IPS-18a (cell line): ENCODE results near the gene RCOR1.

Source experiments
- H3K27ac ChIP-seq: one replicate; pipeline ENCODE4 v1.5.1; 2013; ENCODE audit warnings: low read length
- H3K27me3 ChIP-seq: one replicate; pipeline ENCODE4 v1.6.1; 2013; ENCODE audit warnings: mild to moderate bottlenecking, low read length; ENCODE audit not compliant: control insufficient read depth, insufficient read depth
- H3K36me3 ChIP-seq: one replicate; pipeline ENCODE4 v1.6.1; 2013; ENCODE audit warnings: low read depth, low read length; ENCODE audit not compliant: control insufficient read depth
- H3K4me1 ChIP-seq: one replicate; pipeline ENCODE4 v1.6.1; 2013; ENCODE audit warnings: low read depth, low read length; ENCODE audit not compliant: control insufficient read depth
- H3K4me3 ChIP-seq: one replicate; pipeline ENCODE4 v1.5.1; 2013; ENCODE audit warnings: low read length
- H3K9ac ChIP-seq: one replicate; pipeline ENCODE4 v1.6.1; 2013; ENCODE audit warnings: mild to moderate bottlenecking, low read length, moderate library complexity
- H3K9me3 ChIP-seq: one replicate; pipeline ENCODE4 v1.6.1; 2013; ENCODE audit warnings: low read depth, low read length; ENCODE audit not compliant: control insufficient read depth

RCOR1 gene

GRCh38 chr14:102588821-102589220 is 3.6 kb upstream of the RCOR1 start:
- Histone ChIP-seq H3K9ac (no peak overlapping the region), H3K27me3 (no peaks in the 10 kb centered on the region), H3K27ac (no peak overlapping the region), H3K4me3 (no peak overlapping the region), H3K4me1 (peaks cover 17% of the 10 kb centered on the region), H3K36me3 (no peaks in the 10 kb centered on the region), H3K9me3 (no peaks in the 10 kb centered on the region)

GRCh38 chr14:102589761-102590290 is 2.6 kb upstream of the RCOR1 start:
- no peak overlapping the region for H3K4me3 ChIP-seq
- H3K27me3 ChIP-seq: no peaks in the 10 kb centered on the region
- no peak overlapping the region for H3K27ac ChIP-seq
- H3K4me1 ChIP-seq: peaks cover 26% of the 10 kb centered on the region
- H3K9ac ChIP-seq: no peak overlapping the region
- H3K36me3 ChIP-seq: no peaks in the 10 kb centered on the region
- H3K9me3 ChIP-seq: no peaks in the 10 kb centered on the region

GRCh38 chr14:102590667-102591099 is 1.8 kb upstream of the RCOR1 start:
- Histone ChIP-seq H3K4me3 (peak overlapping the region; percentile 73), H3K27me3 (no peaks in the 10 kb centered on the region), H3K9ac (peak overlapping the region; percentile 87), H3K36me3 (no peaks in the 10 kb centered on the region), H3K9me3 (no peaks in the 10 kb centered on the region), H3K27ac (no peak overlapping the region), H3K4me1 (peaks cover 21% of the 10 kb centered on the region)

- Histone ChIP-seq H3K9ac (peak overlapping the region; percentile 87), H3K9me3 (no peaks in the 10 kb centered on the region), H3K36me3 (no peaks in the 10 kb centered on the region), H3K4me1 (peaks cover 21% of the 10 kb centered on the region), H3K4me3 (peak overlapping the region; percentile 73), H3K27ac (no peak overlapping the region), H3K27me3 (no peaks in the 10 kb centered on the region)
Measured at GRCh38 chr14:102591372-102591943, 991 bp upstream of the RCOR1 start.

GRCh38 chr14:102592763-102593060 is 263 bp downstream of the RCOR1 start:
- Histone ChIP-seq H3K4me1 (peaks cover 21% of the 10 kb centered on the region), H3K27ac (no peak overlapping the region), H3K9me3 (no peaks in the 10 kb centered on the region), H3K36me3 (no peaks in the 10 kb centered on the region), H3K9ac (no peak overlapping the region), H3K27me3 (no peaks in the 10 kb centered on the region), H3K4me3 (peak overlapping the region; percentile 70)

GRCh38 chr14:102593061-102593824 is 794 bp downstream of the RCOR1 start:
- Histone ChIP-seq H3K9ac (peak overlapping the region; percentile 56), H3K36me3 (no peaks in the 10 kb centered on the region), H3K4me3 (peak overlapping the region; percentile 70), H3K27ac (no peak overlapping the region), H3K27me3 (no peaks in the 10 kb centered on the region), H3K4me1 (peaks cover 21% of the 10 kb centered on the region), H3K9me3 (no peaks in the 10 kb centered on the region)

- H3K36me3 ChIP-seq: no peaks in the 10 kb centered on the region
- peak overlapping the region; percentile 70 for H3K4me3 ChIP-seq
- H3K4me1 ChIP-seq: peaks cover 21% of the 10 kb centered on the region
- H3K9ac ChIP-seq: peak overlapping the region; percentile 56
- H3K27ac ChIP-seq: no peak overlapping the region
- no peaks in the 10 kb centered on the region for H3K9me3 ChIP-seq
- no peaks in the 10 kb centered on the region for H3K27me3 ChIP-seq
Measured at GRCh38 chr14:102593825-102594137, 1.3 kb downstream of the RCOR1 start.

GRCh38 chr14:102594514-102595175 is 2.2 kb downstream of the RCOR1 start:
- Histone ChIP-seq H3K27me3 (no peaks in the 10 kb centered on the region), H3K9ac (no peak overlapping the region)

GRCh38 chr14:102601378-102601925 is 9.0 kb downstream of the RCOR1 start:
- H3K4me1 ChIP-seq: no peaks in the 10 kb centered on the region
- H3K9ac ChIP-seq: no peak overlapping the region
- no peak overlapping the region for H3K27ac ChIP-seq
- H3K27me3 ChIP-seq: no peaks in the 10 kb centered on the region
- H3K36me3 ChIP-seq: no peaks in the 10 kb centered on the region
- H3K4me3 ChIP-seq: no peak overlapping the region
- H3K9me3 ChIP-seq: no peaks in the 10 kb centered on the region

More at GRCh38 chr14:102594514-102595175, 2.2 kb downstream of the RCOR1 start:
- peak overlapping the region; percentile 70 for H3K4me3 ChIP-seq
- H3K9me3 ChIP-seq: no peaks in the 10 kb centered on the region
- no peak overlapping the region for H3K27ac ChIP-seq
- no peaks in the 10 kb centered on the region for H3K36me3 ChIP-seq
- H3K4me1 ChIP-seq: peaks cover 21% of the 10 kb centered on the region

- Histone ChIP-seq H3K27ac (no peak overlapping the region), H3K9ac (no peak overlapping the region), H3K4me1 (no peaks in the 10 kb centered on the region), H3K4me3 (no peak overlapping the region), H3K27me3 (no peaks in the 10 kb centered on the region), H3K36me3 (no peaks in the 10 kb centered on the region), H3K9me3 (no peaks in the 10 kb centered on the region)
Measured at GRCh38 chr14:102602421-102603292, 10.2 kb downstream of the RCOR1 start.
